Skin of body (tissue), 2 donors: Measurements from ENCODE around the gene ZNF724. TPM values are rescaled to one million over a fixed set of nuclear protein-coding genes. Genes with fewer than 3 reads are reported as not detected.
A peak's percentile ranks its signal among the peaks of the same experiment; 100 is the strongest.
"Not testable (repeated sequence)": the region's sequence is repeated elsewhere in the genome, so short reads cannot be mapped to it uniquely, and the experiment has no call there.

Experiments
- DNase-seq: peaks from one replicate; lab custom pipeline; 2025; lab: John Stamatoyannopoulos, UW
- total RNA-seq: library from RNA; depleted of rRNA; stranded (reverse); fragments of >200 nt; gene quantifications from one replicate; pipeline ENCODE4 v1.2.3, GENCODE V29; 2014

ZNF724 gene
- total RNA-seq: 6.4 TPM

- DNase-seq: peak; percentile 96
These were observed at the start of gene ZNF724 for GRCh38 chr19:23249911-23250649. Gene ZNF724 (minus strand): TSS chr19:23250394. CDS start chr19:23250242, 152 bp downstream.

- DNase-seq: no peak
These were observed 43.9 kb upstream of the ZNF724 start for GRCh38 chr19:23294141-23294540.

- DNase-seq: not testable (repeated sequence)
These were observed 39.8 kb upstream of the ZNF724 start for GRCh38 chr19:23289966-23290365.

- no peak for DNase-seq
These were observed 37.4 kb upstream of the ZNF724 start for GRCh38 chr19:23287620-23288019.

GRCh38 chr19:23286477-23286876 is 36.3 kb upstream of the ZNF724 start:
- no peak for DNase-seq

GRCh38 chr19:23285948-23286347 is 35.8 kb upstream of the ZNF724 start:
- no peak for DNase-seq

GRCh38 chr19:23285326-23285725 is 35.1 kb upstream of the ZNF724 start:
- DNase-seq: not testable (repeated sequence)

- DNase-seq: no peak
These were observed 33.7 kb upstream of the ZNF724 start for GRCh38 chr19:23283925-23284324.

GRCh38 chr19:23281663-23282276 is 31.6 kb upstream of the ZNF724 start:
- DNase-seq: no peak

GRCh38 chr19:23278118-23278517 is 27.9 kb upstream of the ZNF724 start:
- DNase-seq: not testable (repeated sequence)

- peak; percentile 82 for DNase-seq
These were observed 23.6 kb upstream of the ZNF724 start for GRCh38 chr19:23273590-23274412.

GRCh38 chr19:23273022-23273589 is 22.9 kb upstream of the ZNF724 start:
- DNase-seq: no peak

- DNase-seq: no peak
These were observed 13.8 kb upstream of the ZNF724 start for GRCh38 chr19:23263870-23264590.

- no peak for DNase-seq
These were observed 13.2 kb upstream of the ZNF724 start for GRCh38 chr19:23263396-23263795.

- DNase-seq: no peak
These were observed 12.7 kb upstream of the ZNF724 start for GRCh38 chr19:23262920-23263319.

- no peak for DNase-seq
These were observed 11.4 kb upstream of the ZNF724 start for GRCh38 chr19:23261496-23262020.

- DNase-seq: no peak
These were observed 10.8 kb upstream of the ZNF724 start for GRCh38 chr19:23260956-23261355.

- no peak for DNase-seq
These were observed 9.8 kb upstream of the ZNF724 start for GRCh38 chr19:23259961-23260360.

GRCh38 chr19:23255700-23256099 is 5.5 kb upstream of the ZNF724 start:
- no peak for DNase-seq

- no peak for DNase-seq
These were observed 4.1 kb upstream of the ZNF724 start for GRCh38 chr19:23254141-23254910.
